Measurements from ENCODE around the gene LENG8.
"Not testable (repeated sequence)": the region's sequence is repeated elsewhere in the genome, so short reads cannot be mapped to it uniquely, and the experiment has no call there.

The LENG8 gene

DNA sequence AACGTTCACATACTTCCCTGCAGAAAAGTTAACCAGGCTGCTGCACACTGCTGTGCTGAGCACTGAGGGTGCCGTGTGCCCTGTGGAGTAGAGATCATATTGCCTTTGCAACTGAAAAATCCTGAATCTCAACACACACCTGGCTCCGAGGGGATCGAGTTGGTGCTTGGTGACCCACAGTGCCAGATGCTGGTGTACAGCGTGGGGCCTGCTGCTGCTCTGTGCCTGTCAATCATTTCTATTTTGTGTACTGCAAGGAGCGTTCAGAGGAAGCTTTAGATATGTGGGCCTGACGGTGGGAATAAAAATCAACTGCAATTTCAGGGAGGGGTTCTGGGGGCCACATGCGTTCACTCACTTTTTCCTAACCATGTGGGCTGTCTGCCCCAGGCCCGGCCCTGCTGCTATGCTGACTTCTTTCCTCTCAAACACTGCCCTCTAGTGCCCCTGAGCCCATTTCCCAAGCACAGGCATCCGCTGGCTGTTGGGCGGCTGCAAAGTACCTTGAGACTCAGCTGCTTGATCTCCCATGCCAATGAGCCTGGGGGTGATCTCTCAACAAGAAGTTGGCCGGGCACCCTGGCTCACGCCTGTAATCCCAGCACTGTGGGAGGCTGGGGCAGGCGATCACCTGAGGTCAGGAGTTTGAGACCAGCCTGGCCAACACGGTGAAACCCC is 9.7 kb upstream of the LENG8 start:
- TF ChIP-seq ZFP3 (CRISPR knock-in tag; IDR thresholded peaks at IDR 0.05) (no peak), ZC3H10 (CRISPR knock-in tag; IDR thresholded peaks at IDR 0.05) (no peak), RARB (CRISPR knock-in tag; IDR thresholded peaks at IDR 0.05) (no peak), CREB5 (CRISPR knock-in tag; IDR thresholded peaks at IDR 0.05; ENCODE audit: low read depth) (no peak), ZNF8 (CRISPR knock-in tag; IDR thresholded peaks at IDR 0.05) (no peak), TOX (CRISPR knock-in tag; IDR thresholded peaks at IDR 0.05; ENCODE audit: borderline replicate concordance) (no peak), ZFP30 (CRISPR knock-in tag; IDR thresholded peaks at IDR 0.05) (no peak), SNAI2 (CRISPR knock-in tag; IDR thresholded peaks at IDR 0.05) (no peak)
- TF ChIP-seq, protein P1, sequence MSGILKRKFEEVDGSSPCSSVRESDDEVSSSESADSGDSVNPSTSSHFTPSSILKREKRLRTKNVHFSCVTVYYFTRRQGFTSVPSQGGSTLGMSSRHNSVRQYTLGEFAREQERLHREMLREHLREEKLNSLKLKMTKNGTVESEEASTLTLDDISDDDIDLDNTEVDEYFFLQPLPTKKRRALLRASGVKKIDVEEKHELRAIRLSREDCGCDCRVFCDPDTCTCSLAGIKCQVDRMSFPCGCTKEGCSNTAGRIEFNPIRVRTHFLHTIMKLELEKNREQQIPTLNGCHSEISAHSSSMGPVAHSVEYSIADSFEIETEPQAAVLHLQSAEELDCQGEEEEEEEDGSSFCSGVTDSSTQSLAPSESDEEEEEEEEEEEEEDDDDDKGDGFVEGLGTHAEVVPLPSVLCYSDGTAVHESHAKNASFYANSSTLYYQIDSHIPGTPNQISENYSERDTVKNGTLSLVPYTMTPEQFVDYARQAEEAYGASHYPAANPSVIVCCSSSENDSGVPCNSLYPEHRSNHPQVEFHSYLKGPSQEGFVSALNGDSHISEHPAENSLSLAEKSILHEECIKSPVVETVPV (CRISPR knock-in tag; IDR thresholded peaks at IDR 0.05), result no peak

GRCh38 chr19:54440641-54441040 is 8.4 kb upstream of the LENG8 start:
- ATAC-seq, result no peak

More for the DNA sequence above, 9.7 kb upstream of the LENG8 start:
- ATAC-seq, result peak; percentile 88

DNA sequence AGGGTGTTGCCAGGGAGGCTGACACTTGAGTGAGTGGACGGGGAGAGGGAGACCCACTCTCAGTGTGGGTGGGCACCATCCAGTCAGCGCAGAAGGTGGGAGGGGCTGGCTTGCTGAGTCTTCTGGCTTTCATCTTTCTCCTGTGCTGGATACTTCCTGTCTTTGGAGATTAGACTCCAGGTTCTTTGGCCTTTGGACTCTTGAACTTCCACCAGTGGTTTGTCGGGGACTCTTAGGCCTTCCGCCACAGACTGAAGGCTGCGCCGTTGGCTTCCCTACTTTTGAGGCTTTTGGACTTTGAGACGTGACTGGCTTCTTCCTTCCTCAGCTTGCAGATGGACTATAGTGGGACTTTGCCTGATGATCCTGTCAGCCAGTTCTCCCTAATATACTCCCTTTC is 4.3 kb upstream of the LENG8 start:
- no peak for ATAC-seq
- TF ChIP-seq ISL1 (CRISPR knock-in tag; IDR thresholded peaks at IDR 0.05) (no peak), PPARA (CRISPR knock-in tag; IDR thresholded peaks at IDR 0.05; ENCODE audit: borderline replicate concordance) (no peak), ZNF70 (CRISPR knock-in tag; IDR thresholded peaks at IDR 0.05) (no peak), BACH2 (CRISPR knock-in tag; IDR thresholded peaks at IDR 0.05; ENCODE audit: borderline replicate concordance) (no peak), RARB (CRISPR knock-in tag; IDR thresholded peaks at IDR 0.05) (no peak), CSDC2 (CRISPR knock-in tag; IDR thresholded peaks at IDR 0.05) (no peak), ZC3H10 (CRISPR knock-in tag; IDR thresholded peaks at IDR 0.05) (no peak), POU6F1 (CRISPR knock-in tag; IDR thresholded peaks at IDR 0.05; ENCODE audit: borderline replicate concordance, low read depth) (no peak)

More at GRCh38 chr19:54440641-54441040, 8.4 kb upstream of the LENG8 start:
- TF ChIP-seq ZFP3 (CRISPR knock-in tag; IDR thresholded peaks at IDR 0.05), result no peak
- no peak for TF ChIP-seq TCF4 (CRISPR knock-in tag; IDR thresholded peaks at IDR 0.05; ENCODE audit: borderline replicate concordance)
- TF ChIP-seq, protein P2, sequence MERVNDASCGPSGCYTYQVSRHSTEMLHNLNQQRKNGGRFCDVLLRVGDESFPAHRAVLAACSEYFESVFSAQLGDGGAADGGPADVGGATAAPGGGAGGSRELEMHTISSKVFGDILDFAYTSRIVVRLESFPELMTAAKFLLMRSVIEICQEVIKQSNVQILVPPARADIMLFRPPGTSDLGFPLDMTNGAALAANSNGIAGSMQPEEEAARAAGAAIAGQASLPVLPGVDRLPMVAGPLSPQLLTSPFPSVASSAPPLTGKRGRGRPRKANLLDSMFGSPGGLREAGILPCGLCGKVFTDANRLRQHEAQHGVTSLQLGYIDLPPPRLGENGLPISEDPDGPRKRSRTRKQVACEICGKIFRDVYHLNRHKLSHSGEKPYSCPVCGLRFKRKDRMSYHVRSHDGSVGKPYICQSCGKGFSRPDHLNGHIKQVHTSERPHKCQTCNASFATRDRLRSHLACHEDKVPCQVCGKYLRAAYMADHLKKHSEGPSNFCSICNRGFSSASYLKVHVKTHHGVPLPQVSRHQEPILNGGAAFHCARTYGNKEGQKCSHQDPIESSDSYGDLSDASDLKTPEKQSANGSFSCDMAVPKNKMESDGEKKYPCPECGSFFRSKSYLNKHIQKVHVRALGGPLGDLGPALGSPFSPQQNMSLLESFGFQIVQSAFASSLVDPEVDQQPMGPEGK (CRISPR knock-in tag; IDR thresholded peaks at IDR 0.05; ENCODE audit: borderline replicate concordance), result no peak
- no peak for TF ChIP-seq ESRRG (CRISPR knock-in tag; IDR thresholded peaks at IDR 0.05)
- no peak for TF ChIP-seq ZNF565 (CRISPR knock-in tag; conservative IDR thresholded peaks at IDR 0.05; ENCODE audit: low read depth)
- no peak for TF ChIP-seq OSR1 (CRISPR knock-in tag; IDR thresholded peaks at IDR 0.05)

DNA sequence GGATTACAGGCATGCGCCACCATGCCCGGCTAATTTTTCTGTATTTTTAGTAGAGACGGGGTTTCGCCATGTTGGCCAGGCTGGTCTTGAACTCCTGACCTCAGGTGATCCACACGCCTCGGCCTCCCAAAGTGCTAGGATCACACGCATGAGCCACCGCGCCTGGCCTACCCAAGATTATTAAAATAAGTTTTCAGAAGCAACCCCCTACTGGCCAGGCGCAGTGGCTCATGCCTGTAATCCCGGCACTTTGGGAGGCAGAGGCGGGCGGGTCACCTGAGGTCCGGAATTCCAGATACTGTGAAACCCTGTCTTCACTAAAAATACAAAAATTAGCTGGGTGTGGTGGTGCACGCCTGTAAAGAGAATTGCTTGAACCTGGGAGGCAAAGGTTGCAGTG is 2.6 kb upstream of the LENG8 start:
- ATAC-seq, result not testable (repeated sequence)

DNA sequence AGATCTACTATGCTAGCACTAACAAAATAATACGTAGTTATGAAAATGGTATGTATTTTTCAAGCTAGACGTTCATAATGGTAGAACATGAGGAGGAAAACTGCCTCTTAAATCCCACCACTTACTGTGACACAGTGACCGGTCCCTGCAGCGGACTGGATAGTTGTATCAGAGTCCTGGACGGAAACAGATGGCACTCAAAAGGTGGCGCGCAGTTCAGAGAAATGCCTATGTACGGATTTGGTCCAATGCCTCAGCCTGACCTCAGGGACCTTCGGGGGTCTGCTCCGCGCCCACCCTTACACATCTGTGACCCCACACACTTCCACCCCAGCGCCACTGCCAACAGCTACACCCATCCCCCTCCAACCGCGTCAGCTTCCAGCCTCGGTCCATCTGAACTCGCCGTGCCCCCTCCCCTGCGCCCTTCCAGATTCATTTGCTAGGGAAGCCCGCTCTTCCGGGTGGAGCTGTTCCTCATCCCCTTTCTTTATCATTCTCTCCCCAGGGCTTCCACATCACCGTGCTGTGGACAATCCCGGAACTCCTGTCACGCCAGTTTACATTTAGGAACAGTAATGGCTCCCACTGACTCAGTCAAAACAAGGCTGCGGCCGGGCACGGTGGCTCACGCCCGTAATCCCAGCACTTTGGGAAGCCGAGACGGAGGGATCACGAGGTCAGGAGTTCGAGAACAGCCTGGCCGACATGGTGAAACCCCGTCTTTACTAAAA is 792 bp upstream of the LENG8 start:
- ATAC-seq, result peak; percentile 67
- no peak for TF ChIP-seq ZC3H10 (CRISPR knock-in tag; IDR thresholded peaks at IDR 0.05)
- no peak for TF ChIP-seq TCF4 (CRISPR knock-in tag; IDR thresholded peaks at IDR 0.05; ENCODE audit: borderline replicate concordance)
- TF ChIP-seq ISL1 (CRISPR knock-in tag; IDR thresholded peaks at IDR 0.05), result no peak
